K562 (cell line): Measurements from ENCODE around the gene PDZRN3.

ENCODE experiments used
- KLF10 ChIP-seq: fragments of 250-450 bp; sonication (Bioruptor Pico); IDR thresholded peaks from 2 replicates; pipeline ENCODE4 v1.6.1; 2021; ENCODE audit warnings: matching md5 sums
- POLR2A ChIP-seq: fragments of 450-650 bp; conservative IDR thresholded peaks from 2 replicates; pipeline ENCODE4 v1.6.1; 2016
- RFX5 ChIP-seq: IDR thresholded peaks from 2 replicates; pipeline ENCODE4 v1.6.1; 2011; ENCODE audit warnings: low read depth, mild to moderate bottlenecking, improper control_type of control experiment, low read length
- ZNF274 ChIP-seq: IDR thresholded peaks from 2 replicates; pipeline ENCODE4 v1.6.1; 2011; ENCODE audit warnings: low read depth, mild to moderate bottlenecking, low read length, moderate library complexity, borderline replicate concordance
- TF ChIP-seq, protein P1 (sequence below), 3 experiments: IDR thresholded peaks in 2 of 3; conservative IDR thresholded peaks in 1 of 3; 2 replicates each; pipeline ENCODE4 v1.5.1; 2011 to 2012; ENCODE audit warnings: low read length in 3 of 3, mild to moderate bottlenecking in 3 of 3, control low read depth in 2 of 3, improper control_type of control experiment in 1 of 3, inconsistent platforms in 1 of 3, low read depth in 1 of 3, mixed read lengths in 1 of 3, moderate library complexity in 1 of 3; ENCODE audit not compliant: insufficient read depth in 2 of 3
- TF ChIP-seq, protein P2 (sequence below): IDR thresholded peaks from 2 replicates; pipeline ENCODE4 v1.6.1; 2012; ENCODE audit warnings: low read depth, low read length, improper control_type of control experiment, borderline replicate concordance

DNA sequence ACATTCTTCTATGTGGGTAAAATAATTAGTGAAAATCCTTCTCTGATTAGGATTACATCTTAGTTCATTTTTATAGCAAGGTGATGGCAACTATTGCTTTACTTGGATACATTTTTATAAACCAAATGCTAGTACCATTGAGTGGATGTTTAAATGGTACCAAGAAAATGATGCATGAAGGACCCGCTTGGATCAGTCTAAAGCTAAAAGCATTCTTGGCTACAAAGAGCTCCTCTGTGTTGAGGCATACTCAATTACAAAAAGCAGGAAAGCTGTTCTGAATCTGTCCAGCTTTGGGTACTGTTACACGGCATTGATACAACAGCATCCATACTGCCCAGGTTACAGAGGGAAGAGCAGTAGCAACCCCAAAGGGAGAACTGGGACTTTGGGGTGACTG, 217.2 kb downstream of the PDZRN3 start:
- TF ChIP-seq RFX5 (no peak), KLF10 (CRISPR knock-in tag) (no peak), POLR2A (no peak), ZNF274 (no peak)
- TF ChIP-seq, protein P1, sequence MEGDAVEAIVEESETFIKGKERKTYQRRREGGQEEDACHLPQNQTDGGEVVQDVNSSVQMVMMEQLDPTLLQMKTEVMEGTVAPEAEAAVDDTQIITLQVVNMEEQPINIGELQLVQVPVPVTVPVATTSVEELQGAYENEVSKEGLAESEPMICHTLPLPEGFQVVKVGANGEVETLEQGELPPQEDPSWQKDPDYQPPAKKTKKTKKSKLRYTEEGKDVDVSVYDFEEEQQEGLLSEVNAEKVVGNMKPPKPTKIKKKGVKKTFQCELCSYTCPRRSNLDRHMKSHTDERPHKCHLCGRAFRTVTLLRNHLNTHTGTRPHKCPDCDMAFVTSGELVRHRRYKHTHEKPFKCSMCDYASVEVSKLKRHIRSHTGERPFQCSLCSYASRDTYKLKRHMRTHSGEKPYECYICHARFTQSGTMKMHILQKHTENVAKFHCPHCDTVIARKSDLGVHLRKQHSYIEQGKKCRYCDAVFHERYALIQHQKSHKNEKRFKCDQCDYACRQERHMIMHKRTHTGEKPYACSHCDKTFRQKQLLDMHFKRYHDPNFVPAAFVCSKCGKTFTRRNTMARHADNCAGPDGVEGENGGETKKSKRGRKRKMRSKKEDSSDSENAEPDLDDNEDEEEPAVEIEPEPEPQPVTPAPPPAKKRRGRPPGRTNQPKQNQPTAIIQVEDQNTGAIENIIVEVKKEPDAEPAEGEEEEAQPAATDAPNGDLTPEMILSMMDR (IDR thresholded peaks at IDR 0.05 in 2 of 3, conservative IDR thresholded peaks at IDR 0.05 in 1 of 3; ENCODE audit: insufficient read depth in 2 of 3, low read depth in 1 of 3, low read length in 3 of 3): no peak
- TF ChIP-seq, protein P2, sequence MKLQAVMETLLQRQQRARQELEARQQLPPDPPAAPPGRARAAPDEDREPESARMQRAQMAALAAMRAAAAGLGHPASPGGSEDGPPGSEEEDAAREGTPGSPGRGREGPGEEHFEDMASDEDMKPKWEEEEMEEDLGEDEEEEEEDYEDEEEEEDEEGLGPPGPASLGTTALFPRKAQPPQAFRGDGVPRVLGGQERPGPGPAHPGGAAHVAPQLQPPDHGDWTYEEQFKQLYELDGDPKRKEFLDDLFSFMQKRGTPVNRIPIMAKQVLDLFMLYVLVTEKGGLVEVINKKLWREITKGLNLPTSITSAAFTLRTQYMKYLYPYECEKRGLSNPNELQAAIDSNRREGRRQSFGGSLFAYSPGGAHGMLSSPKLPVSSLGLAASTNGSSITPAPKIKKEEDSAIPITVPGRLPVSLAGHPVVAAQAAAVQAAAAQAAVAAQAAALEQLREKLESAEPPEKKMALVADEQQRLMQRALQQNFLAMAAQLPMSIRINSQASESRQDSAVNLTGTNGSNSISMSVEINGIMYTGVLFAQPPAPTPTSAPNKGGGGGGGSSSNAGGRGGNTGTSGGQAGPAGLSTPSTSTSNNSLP: no peak
